Measurements from ENCODE around the gene MACROD2. TPM values are rescaled to one million over a fixed set of nuclear protein-coding genes. Genes with fewer than 3 reads are reported as not detected.

Gene MACROD2
- total RNA-seq, 4 donors from 2014 or later, result 4.6 to 33.0 (median 8.3) TPM

DNA sequence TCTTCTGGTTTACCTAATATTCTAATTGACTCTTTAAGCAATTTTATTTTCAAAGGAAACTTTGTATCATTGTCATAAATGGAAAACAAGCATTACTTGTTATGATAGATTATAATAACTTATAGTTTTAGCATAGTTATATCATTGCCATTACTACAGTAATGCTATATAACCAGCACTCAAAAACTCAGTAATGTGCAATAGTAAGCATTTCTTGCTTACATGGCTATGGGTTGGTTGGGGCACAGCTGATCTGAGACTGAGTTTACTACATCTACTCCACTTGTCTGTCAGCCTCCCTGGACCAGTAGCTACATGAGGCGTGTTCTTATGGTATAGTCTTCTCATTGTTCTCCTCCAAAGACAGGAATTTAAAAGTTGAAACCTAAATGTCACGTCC lies 1427.7 kb downstream of the MACROD2 start:
- no peaks in the 10 kb centered on the region for H3K27me3 ChIP-seq
- no peaks in the 10 kb centered on the region for H3K36me3 ChIP-seq
- H3K9me3 ChIP-seq, result no peaks in the 10 kb centered on the region
- in situ Hi-C loops (cut with MboI; ENCODE audit: low pct_ligation_motif_present in 1 of 4, low pct_unique_long_range_greater_than_20kb in 1 of 4, low sequenced_read_pairs in 3 of 4), result no loop called here
- intact Hi-C loops (cut with DNase I; ENCODE audit: low total_unique reads), result no loop called here
- TF ChIP-seq POLR2AphosphoS5 (IDR thresholded peaks at IDR 0.05), result no peak
- H3K27ac ChIP-seq, result no peak overlapping the region
- WGBS, 2 donors (ENCODE audit: low coverage in 1 of 2), result 61 to 66% methylated on average over 2 of the region's 2 CpGs
- no peak for DNase-seq
- no peaks in the 10 kb centered on the region for H3K4me1 ChIP-seq
- H3K4me3 ChIP-seq, result no peak overlapping the region

DNA sequence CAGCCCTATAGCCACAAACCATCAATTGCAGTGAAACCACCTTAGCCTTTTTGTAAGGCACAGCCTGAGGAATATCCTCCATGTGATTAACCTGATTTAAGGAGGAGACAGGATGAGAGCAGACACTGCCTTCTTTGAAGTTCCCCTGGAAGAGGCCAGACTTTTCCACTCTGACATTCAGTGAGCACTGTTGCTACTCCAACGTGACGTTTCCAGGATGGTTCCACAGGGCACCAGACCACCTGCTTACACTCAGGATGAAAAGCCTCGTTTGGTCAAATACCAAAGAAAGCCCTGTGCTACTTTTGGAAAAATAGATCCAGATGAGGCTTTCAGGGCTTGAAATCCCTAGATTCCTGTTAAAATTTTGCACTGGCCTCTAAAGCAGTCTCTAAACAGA lies 1444.2 kb downstream of the MACROD2 start:
- Histone ChIP-seq H3K9me3 (no peaks in the 10 kb centered on the region), H3K4me3 (no peak overlapping the region), H3K27ac (no peak overlapping the region), H3K36me3 (no peaks in the 10 kb centered on the region), H3K4me1 (no peaks in the 10 kb centered on the region), H3K27me3 (no peaks in the 10 kb centered on the region)
- in situ Hi-C loops (cut with MboI; ENCODE audit: low pct_ligation_motif_present in 1 of 4, low pct_unique_long_range_greater_than_20kb in 1 of 4, low sequenced_read_pairs in 3 of 4), result no loop called here
- 35% methylated on average over 3 of the region's 3 CpGs; no CpG with 5 or more reads in 1 of the 2 donors for WGBS, 2 donors (ENCODE audit: low coverage in 1 of 2)
- intact Hi-C loops (cut with DNase I; ENCODE audit: low total_unique reads), result no loop called here
- TF ChIP-seq, protein P1, sequence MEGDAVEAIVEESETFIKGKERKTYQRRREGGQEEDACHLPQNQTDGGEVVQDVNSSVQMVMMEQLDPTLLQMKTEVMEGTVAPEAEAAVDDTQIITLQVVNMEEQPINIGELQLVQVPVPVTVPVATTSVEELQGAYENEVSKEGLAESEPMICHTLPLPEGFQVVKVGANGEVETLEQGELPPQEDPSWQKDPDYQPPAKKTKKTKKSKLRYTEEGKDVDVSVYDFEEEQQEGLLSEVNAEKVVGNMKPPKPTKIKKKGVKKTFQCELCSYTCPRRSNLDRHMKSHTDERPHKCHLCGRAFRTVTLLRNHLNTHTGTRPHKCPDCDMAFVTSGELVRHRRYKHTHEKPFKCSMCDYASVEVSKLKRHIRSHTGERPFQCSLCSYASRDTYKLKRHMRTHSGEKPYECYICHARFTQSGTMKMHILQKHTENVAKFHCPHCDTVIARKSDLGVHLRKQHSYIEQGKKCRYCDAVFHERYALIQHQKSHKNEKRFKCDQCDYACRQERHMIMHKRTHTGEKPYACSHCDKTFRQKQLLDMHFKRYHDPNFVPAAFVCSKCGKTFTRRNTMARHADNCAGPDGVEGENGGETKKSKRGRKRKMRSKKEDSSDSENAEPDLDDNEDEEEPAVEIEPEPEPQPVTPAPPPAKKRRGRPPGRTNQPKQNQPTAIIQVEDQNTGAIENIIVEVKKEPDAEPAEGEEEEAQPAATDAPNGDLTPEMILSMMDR (IDR thresholded peaks at IDR 0.05), result no peak
- TF ChIP-seq EP300 (IDR thresholded peaks at IDR 0.05; ENCODE audit: low read depth) (no peak), POLR2A (IDR thresholded peaks at IDR 0.05) (no peak), POLR2AphosphoS5 (IDR thresholded peaks at IDR 0.05) (no peak)
- no peak for DNase-seq

DNA sequence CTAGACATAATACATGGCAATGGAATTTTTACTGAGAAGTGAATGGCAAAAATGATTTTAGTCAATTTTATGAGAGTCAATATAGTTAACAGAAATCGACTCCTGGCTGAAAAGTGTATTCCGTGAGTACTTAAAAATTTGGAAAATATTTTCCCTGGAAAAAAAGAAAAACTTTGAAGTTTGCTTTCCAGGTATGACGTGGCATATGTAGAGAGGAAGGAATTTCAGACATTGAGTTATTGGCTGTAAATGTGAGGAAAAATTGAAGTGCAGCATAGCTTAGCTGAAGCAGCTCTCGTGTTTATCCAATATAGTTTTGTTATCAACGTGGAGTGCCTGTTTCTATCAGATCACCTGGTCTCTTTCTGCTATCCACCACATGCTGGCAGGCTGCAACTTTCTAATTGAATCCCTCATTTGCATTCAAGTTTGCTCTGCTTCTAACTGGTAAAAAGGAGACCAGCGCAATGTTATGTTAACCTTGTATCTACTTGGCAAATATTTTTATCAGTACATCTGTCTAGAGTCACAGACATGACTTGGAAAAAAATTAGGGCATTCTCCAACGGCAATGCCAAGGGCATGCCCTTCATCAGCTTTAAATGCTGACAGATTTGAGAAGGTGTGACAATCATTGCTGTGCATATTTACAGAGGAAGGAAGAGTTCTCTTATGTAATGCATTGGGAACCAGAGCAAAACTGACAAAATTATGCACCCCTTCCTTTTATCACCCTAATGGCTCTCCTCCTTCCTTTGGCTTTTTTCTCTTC lies 1444.9 kb downstream of the MACROD2 start:
- no peak for TF ChIP-seq POLR2A (IDR thresholded peaks at IDR 0.05)
- TF ChIP-seq POLR2AphosphoS5 (IDR thresholded peaks at IDR 0.05), result no peak
- TF ChIP-seq, protein P1 (IDR thresholded peaks at IDR 0.05), result no peak
- no peak for TF ChIP-seq EP300 (IDR thresholded peaks at IDR 0.05; ENCODE audit: low read depth)
- in situ Hi-C loops (cut with MboI; ENCODE audit: low pct_ligation_motif_present in 1 of 4, low pct_unique_long_range_greater_than_20kb in 1 of 4, low sequenced_read_pairs in 3 of 4), result no loop called here

DNA sequence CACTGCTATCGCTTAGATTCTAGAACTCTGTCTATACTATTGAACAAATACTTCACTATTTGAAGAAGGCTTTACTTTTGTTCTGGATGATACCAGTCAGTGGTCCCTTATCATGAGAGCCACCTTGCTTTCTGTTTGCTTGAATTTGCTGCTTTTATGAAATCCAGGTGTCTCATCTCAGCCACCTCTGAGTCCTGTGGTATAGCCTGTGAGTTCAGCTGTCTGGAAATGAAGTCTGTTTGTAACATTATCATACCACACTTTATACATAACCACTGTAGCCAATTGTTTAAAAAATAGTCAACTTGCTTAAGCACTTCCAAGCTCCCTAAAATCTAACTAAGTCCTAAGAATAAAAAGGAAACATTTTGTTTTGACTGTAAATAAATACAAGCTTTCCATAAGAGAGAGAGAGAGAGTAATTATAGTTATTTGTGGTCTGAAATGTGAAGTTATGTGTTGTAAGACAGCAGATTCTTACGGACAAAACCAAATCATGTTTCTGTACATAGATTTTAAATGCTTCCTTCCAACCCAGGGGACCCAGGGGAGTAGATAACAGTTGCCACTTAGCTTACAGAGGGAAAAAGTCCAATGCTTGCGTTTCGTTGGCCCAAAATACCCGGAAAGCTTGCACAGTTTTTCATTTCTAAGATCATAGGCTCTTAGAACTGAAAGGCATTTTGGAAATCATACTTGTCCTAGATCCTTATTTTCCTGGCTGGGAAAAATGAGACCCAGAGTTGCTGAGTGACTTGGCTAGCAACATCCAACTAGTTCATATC lies 1449.9 kb downstream of the MACROD2 start:
- Histone ChIP-seq H3K36me3 (no peaks in the 10 kb centered on the region), H3K4me1 (peaks cover 0 to 4% (median 0%) of the 10 kb centered on the region in 4 donors), H3K27ac (no peak overlapping the region), H3K4me3 (no peak overlapping the region), H3K27me3 (no peaks in the 10 kb centered on the region), H3K9me3 (no peaks in the 10 kb centered on the region)
- no peak for DNase-seq
- 78 to 82% methylated on average over 5 of the region's 5 CpGs for WGBS, 2 donors (ENCODE audit: low coverage in 1 of 2)
- intact Hi-C loops (cut with DNase I; ENCODE audit: low total_unique reads) (no loop called here), in situ Hi-C loops (cut with MboI; ENCODE audit: low pct_ligation_motif_present in 1 of 4, low pct_unique_long_range_greater_than_20kb in 1 of 4, low sequenced_read_pairs in 3 of 4) (no loop called here)
- no peak for TF ChIP-seq EP300 (IDR thresholded peaks at IDR 0.05; ENCODE audit: low read depth)
- TF ChIP-seq, protein P1 (IDR thresholded peaks at IDR 0.05), result no peak
- no peak for TF ChIP-seq POLR2A (IDR thresholded peaks at IDR 0.05)
- no peak for TF ChIP-seq POLR2AphosphoS5 (IDR thresholded peaks at IDR 0.05)

More for the DNA sequence above, 1444.9 kb downstream of the MACROD2 start:
- Histone ChIP-seq H3K27ac (no peak overlapping the region), H3K4me3 (no peak overlapping the region), H3K9me3 (no peaks in the 10 kb centered on the region), H3K4me1 (no peaks in the 10 kb centered on the region), H3K27me3 (no peaks in the 10 kb centered on the region), H3K36me3 (no peaks in the 10 kb centered on the region)
- no peak for DNase-seq
- intact Hi-C loops (cut with DNase I; ENCODE audit: low total_unique reads), result no loop called here
- WGBS, 2 donors (ENCODE audit: low coverage in 1 of 2), result 49 to 50% methylated on average over 7 of the region's 7 CpGs
